ENCODE data around the gene ABHD16A.

DNA sequence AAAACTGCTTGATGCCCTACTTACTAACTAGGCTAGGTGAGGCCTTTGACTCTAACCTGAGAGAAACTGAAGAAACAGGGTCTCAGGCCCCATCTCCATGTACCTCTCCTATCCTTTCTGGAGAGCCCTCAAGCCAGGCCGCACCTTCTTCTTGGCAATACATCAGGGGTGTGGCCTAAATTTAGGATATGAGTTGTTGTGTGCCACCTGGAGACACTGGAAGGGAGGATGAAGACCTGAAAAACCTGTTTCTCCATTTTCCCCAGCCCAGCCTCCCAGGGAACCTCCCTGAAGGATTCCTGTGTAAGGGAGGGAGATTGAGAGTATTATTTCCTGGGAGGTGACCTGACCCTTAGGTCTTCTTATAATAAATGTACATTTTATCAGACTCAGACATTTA is 15.1 kb upstream of the ABHD16A start:
- no peak for TF ChIP-seq SMAD3 (CRISPR knock-in tag; IDR thresholded peaks at IDR 0.05)
- no peak for TF ChIP-seq YY1 (IDR thresholded peaks at IDR 0.05; ENCODE audit: insufficient read depth, insufficient replicate concordance, low read depth, low read length)
- TF ChIP-seq PITX1 (CRISPR knock-in tag; IDR thresholded peaks at IDR 0.05): no peak
- TF ChIP-seq, protein P1, sequence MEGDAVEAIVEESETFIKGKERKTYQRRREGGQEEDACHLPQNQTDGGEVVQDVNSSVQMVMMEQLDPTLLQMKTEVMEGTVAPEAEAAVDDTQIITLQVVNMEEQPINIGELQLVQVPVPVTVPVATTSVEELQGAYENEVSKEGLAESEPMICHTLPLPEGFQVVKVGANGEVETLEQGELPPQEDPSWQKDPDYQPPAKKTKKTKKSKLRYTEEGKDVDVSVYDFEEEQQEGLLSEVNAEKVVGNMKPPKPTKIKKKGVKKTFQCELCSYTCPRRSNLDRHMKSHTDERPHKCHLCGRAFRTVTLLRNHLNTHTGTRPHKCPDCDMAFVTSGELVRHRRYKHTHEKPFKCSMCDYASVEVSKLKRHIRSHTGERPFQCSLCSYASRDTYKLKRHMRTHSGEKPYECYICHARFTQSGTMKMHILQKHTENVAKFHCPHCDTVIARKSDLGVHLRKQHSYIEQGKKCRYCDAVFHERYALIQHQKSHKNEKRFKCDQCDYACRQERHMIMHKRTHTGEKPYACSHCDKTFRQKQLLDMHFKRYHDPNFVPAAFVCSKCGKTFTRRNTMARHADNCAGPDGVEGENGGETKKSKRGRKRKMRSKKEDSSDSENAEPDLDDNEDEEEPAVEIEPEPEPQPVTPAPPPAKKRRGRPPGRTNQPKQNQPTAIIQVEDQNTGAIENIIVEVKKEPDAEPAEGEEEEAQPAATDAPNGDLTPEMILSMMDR (CRISPR knock-in tag; IDR thresholded peaks at IDR 0.05): no peak
- TF ChIP-seq ZNF274 (CRISPR knock-in tag; IDR thresholded peaks at IDR 0.05): no peak
- TF ChIP-seq, protein P2, sequence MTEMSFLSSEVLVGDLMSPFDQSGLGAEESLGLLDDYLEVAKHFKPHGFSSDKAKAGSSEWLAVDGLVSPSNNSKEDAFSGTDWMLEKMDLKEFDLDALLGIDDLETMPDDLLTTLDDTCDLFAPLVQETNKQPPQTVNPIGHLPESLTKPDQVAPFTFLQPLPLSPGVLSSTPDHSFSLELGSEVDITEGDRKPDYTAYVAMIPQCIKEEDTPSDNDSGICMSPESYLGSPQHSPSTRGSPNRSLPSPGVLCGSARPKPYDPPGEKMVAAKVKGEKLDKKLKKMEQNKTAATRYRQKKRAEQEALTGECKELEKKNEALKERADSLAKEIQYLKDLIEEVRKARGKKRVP (CRISPR knock-in tag; IDR thresholded peaks at IDR 0.05): no peak
- no peak for TF ChIP-seq MXD4 (CRISPR knock-in tag; IDR thresholded peaks at IDR 0.05)
